ENCODE measurements around the gene MEIS2.

Gene MEIS2

GRCh38 chr15:37097144-37097919 is 3.0 kb downstream of the MEIS2 start:
- no peak for DNase-seq

GRCh38 chr15:37096558-37097143 is 3.7 kb downstream of the MEIS2 start:
- DNase-seq: no peak

GRCh38 chr15:37095770-37096557 is 4.4 kb downstream of the MEIS2 start:
- no peak for DNase-seq

GRCh38 chr15:37094915-37095711 is 5.2 kb downstream of the MEIS2 start:
- no peak for DNase-seq

GRCh38 chr15:37094333-37094914 is 5.9 kb downstream of the MEIS2 start:
- DNase-seq: no peak

GRCh38 chr15:37093480-37094332 is 6.6 kb downstream of the MEIS2 start:
- DNase-seq: no peak

GRCh38 chr15:37090543-37091175 is 9.7 kb downstream of the MEIS2 start:
- no peak for DNase-seq

GRCh38 chr15:37088436-37088835 is 11.9 kb downstream of the MEIS2 start:
- no peak for DNase-seq

GRCh38 chr15:37087131-37087588 is 13.2 kb downstream of the MEIS2 start:
- no peak for DNase-seq

- no peak for DNase-seq
Observed at GRCh38 chr15:37086521-37086920, 13.8 kb downstream of the MEIS2 start.

- DNase-seq: no peak
Observed at GRCh38 chr15:37086120-37086519, 14.2 kb downstream of the MEIS2 start.

GRCh38 chr15:37084602-37085001 is 15.7 kb downstream of the MEIS2 start:
- DNase-seq: no peak

- DNase-seq: no peak
Observed at GRCh38 chr15:37083610-37084009, 16.7 kb downstream of the MEIS2 start.

GRCh38 chr15:37081983-37082382 is 18.4 kb downstream of the MEIS2 start:
- DNase-seq: no peak

GRCh38 chr15:37080261-37080921 is 20.0 kb downstream of the MEIS2 start:
- DNase-seq: no peak

- DNase-seq: no peak
Observed at GRCh38 chr15:37079726-37080125, 20.6 kb downstream of the MEIS2 start.

GRCh38 chr15:37078566-37078965 is 21.8 kb downstream of the MEIS2 start:
- no peak for DNase-seq

GRCh38 chr15:37077623-37078351 is 22.6 kb downstream of the MEIS2 start:
- DNase-seq: no peak

- DNase-seq: no peak
Observed at GRCh38 chr15:37076543-37076942, 23.8 kb downstream of the MEIS2 start.

- DNase-seq: no peak
Observed at GRCh38 chr15:37075777-37076176, 24.6 kb downstream of the MEIS2 start.

Data from SW 1271 (cell line).